Liver (tissue), 9 donors: ENCODE results near the gene TSPYL2. TPM values are rescaled to one million over a fixed set of nuclear protein-coding genes. Genes with fewer than 3 reads are reported as not detected.

ENCODE experiments used
- DNase-seq: peaks from one replicate; pipeline ENCODE4 v3.0.0-alpha.2; 2017; ENCODE audit warnings: low spot score
- H3K27ac ChIP-seq, 2 donors: one replicate each; pipeline ENCODE4 v1.7.0; 2013; ENCODE audit warnings: inconsistent platforms in 2 of 2, low read length in 2 of 2, control low read depth in 1 of 2, low read depth in 1 of 2, mild to moderate bottlenecking in 1 of 2
- H3K27me3 ChIP-seq, 4 donors: one replicate each; pipeline versions ENCODE4 v1.6.1 to v1.7.0; 2013; ENCODE audit warnings: low read length in 3 of 4, inconsistent platforms in 1 of 4, mild to moderate bottlenecking in 1 of 4, moderate library complexity in 1 of 4; ENCODE audit not compliant: control insufficient read depth in 4 of 4, insufficient read depth in 4 of 4
- H3K36me3 ChIP-seq, 4 donors: one replicate each; pipeline versions ENCODE4 v1.6.1 to v1.7.0; 2013; ENCODE audit warnings: low read length in 3 of 4, mild to moderate bottlenecking in 3 of 4, low read depth in 1 of 4, moderate library complexity in 1 of 4; ENCODE audit not compliant: control insufficient read depth in 4 of 4, insufficient read depth in 3 of 4
- H3K4me1 ChIP-seq, 4 donors: one replicate each; pipeline versions ENCODE4 v1.6.1 to v1.7.0; 2013; ENCODE audit warnings: low read length in 3 of 4, mild to moderate bottlenecking in 3 of 4, moderate library complexity in 1 of 4; ENCODE audit not compliant: control insufficient read depth in 4 of 4, insufficient read depth in 4 of 4
- H3K4me3 ChIP-seq, 3 donors: one replicate each; pipeline versions ENCODE4 v1.6.1 to v1.7.0; 2013; ENCODE audit warnings: low read length in 3 of 3, control low read depth in 1 of 3, low read depth in 1 of 3, mild to moderate bottlenecking in 1 of 3
- H3K9ac ChIP-seq, 2 donors: one replicate each; pipeline ENCODE4 v1.7.0; 2013; ENCODE audit warnings: low read length in 2 of 2, mild to moderate bottlenecking in 2 of 2, moderate library complexity in 2 of 2, control low read depth in 1 of 2, low read depth in 1 of 2
- H3K9me3 ChIP-seq, 4 donors: one replicate each; pipeline versions ENCODE4 v1.6.1 to v1.7.0; 2013; ENCODE audit warnings: low read length in 3 of 4; ENCODE audit not compliant: control insufficient read depth in 4 of 4
- EGR1 ChIP-seq, 2 donors: IDR thresholded peaks; 2 replicates each; pipeline ENCODE4 v1.6.1; 2016 to 2018; ENCODE audit warnings: antibody characterized with exemption in 2 of 2, low read depth in 2 of 2
- HNF4A ChIP-seq, 2 donors: conservative IDR thresholded peaks; 2 replicates each; pipeline ENCODE4 v1.6.1; 2016; ENCODE audit warnings: antibody characterized with exemption in 2 of 2, mild to moderate bottlenecking in 2 of 2
- NR2F2 ChIP-seq: IDR thresholded peaks from 2 replicates; pipeline ENCODE4 v1.6.1; 2016; ENCODE audit warnings: antibody characterized with exemption
- RXRA ChIP-seq, 2 donors: IDR thresholded peaks; 2 replicates each; pipeline ENCODE4 v1.6.1; 2017 to 2018; ENCODE audit warnings: antibody characterized with exemption in 2 of 2, mild to moderate bottlenecking in 1 of 2
- TAF1 ChIP-seq: conservative IDR thresholded peaks from 2 replicates; pipeline ENCODE4 v1.6.1; 2016; ENCODE audit warnings: antibody characterized with exemption, mild to moderate bottlenecking
- WGBS: extraction: QIAGEN DNeasy Blood & Tissue Kit; methylation state at CpG from one replicate; pipeline ENCODE4 v1.1.7; 2013; 5-methylcytosine and 5-hydroxymethylcytosine counted together
- polyA plus RNA-seq, 2 donors: library from polyadenylated mRNA; stranded (reverse) in 1 of 2; unstranded in 1 of 2; fragments of 200-250 nt in 1 of 2; fragments of >200 nt in 1 of 2; fragmentation: Nextera tagmentation in 1 of 2; extraction: Ambion mirVana in 1 of 2; gene quantifications; one replicate each; pipeline versions ENCODE4 v1.2.1 to v1.2.3, GENCODE V29; 2013 to 2015
- total RNA-seq, 2 donors: library from RNA; depleted of rRNA; stranded (reverse); fragments of >200 nt; gene quantifications; one replicate each; pipeline ENCODE4 v1.2.3, GENCODE V29; 2014
- TF ChIP-seq, protein P1 (sequence below): IDR thresholded peaks from 2 replicates; pipeline ENCODE4 v1.6.1; 2016; ENCODE audit warnings: antibody characterized with exemption
- TF ChIP-seq, protein P2 (sequence below): IDR thresholded peaks from 2 replicates; pipeline ENCODE4 v1.6.1; 2016; ENCODE audit warnings: antibody characterized with exemption, mild to moderate bottlenecking
- TF ChIP-seq, protein P3 (sequence below): IDR thresholded peaks from 2 replicates; pipeline ENCODE4 v1.6.1; 2016; ENCODE audit warnings: antibody characterized with exemption
- donor health status: healthy.
- donor health status: healthy.
- donor health status: healthy.
- donor health status: healthy.
- donor health status: healthy.

The TSPYL2 gene
- total and polyA plus RNA-seq, 4 donors: 2.5 to 8.0 (median 4.8) TPM

DNA sequence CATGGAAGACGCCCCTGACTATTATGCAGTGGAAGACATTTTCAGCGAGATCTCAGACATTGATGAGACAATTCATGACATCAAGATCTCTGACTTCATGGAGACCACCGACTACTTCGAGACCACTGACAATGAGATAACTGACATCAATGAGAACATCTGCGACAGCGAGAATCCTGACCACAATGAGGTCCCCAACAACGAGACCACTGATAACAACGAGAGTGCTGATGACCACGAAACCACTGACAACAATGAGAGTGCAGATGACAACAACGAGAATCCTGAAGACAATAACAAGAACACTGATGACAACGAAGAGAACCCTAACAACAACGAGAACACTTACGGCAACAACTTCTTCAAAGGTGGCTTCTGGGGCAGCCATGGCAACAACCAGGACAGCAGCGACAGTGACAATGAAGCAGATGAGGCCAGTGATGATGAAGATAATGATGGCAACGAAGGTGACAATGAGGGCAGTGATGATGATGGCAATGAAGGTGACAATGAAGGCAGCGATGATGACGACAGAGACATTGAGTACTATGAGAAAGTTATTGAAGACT is 3.6 kb downstream of the TSPYL2 start (continued):
- TF ChIP-seq, protein P1, sequence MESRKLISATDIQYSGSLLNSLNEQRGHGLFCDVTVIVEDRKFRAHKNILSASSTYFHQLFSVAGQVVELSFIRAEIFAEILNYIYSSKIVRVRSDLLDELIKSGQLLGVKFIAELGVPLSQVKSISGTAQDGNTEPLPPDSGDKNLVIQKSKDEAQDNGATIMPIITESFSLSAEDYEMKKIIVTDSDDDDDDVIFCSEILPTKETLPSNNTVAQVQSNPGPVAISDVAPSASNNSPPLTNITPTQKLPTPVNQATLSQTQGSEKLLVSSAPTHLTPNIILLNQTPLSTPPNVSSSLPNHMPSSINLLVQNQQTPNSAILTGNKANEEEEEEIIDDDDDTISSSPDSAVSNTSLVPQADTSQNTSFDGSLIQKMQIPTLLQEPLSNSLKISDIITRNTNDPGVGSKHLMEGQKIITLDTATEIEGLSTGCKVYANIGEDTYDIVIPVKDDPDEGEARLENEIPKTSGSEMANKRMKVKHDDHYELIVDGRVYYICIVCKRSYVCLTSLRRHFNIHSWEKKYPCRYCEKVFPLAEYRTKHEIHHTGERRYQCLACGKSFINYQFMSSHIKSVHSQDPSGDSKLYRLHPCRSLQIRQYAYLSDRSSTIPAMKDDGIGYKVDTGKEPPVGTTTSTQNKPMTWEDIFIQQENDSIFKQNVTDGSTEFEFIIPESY: no peak
- TF ChIP-seq TAF1: no peak
- TF ChIP-seq EGR1 (IDR thresholded peaks at IDR 0.05; ENCODE audit: low read depth in 2 of 2): no peak
- no peak for TF ChIP-seq NR2F2
- TF ChIP-seq, protein P2, sequence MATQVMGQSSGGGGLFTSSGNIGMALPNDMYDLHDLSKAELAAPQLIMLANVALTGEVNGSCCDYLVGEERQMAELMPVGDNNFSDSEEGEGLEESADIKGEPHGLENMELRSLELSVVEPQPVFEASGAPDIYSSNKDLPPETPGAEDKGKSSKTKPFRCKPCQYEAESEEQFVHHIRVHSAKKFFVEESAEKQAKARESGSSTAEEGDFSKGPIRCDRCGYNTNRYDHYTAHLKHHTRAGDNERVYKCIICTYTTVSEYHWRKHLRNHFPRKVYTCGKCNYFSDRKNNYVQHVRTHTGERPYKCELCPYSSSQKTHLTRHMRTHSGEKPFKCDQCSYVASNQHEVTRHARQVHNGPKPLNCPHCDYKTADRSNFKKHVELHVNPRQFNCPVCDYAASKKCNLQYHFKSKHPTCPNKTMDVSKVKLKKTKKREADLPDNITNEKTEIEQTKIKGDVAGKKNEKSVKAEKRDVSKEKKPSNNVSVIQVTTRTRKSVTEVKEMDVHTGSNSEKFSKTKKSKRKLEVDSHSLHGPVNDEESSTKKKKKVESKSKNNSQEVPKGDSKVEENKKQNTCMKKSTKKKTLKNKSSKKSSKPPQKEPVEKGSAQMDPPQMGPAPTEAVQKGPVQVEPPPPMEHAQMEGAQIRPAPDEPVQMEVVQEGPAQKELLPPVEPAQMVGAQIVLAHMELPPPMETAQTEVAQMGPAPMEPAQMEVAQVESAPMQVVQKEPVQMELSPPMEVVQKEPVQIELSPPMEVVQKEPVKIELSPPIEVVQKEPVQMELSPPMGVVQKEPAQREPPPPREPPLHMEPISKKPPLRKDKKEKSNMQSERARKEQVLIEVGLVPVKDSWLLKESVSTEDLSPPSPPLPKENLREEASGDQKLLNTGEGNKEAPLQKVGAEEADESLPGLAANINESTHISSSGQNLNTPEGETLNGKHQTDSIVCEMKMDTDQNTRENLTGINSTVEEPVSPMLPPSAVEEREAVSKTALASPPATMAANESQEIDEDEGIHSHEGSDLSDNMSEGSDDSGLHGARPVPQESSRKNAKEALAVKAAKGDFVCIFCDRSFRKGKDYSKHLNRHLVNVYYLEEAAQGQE: no peak
- TF ChIP-seq, protein P3, sequence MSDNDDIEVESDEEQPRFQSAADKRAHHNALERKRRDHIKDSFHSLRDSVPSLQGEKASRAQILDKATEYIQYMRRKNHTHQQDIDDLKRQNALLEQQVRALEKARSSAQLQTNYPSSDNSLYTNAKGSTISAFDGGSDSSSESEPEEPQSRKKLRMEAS: no peak

DNA sequence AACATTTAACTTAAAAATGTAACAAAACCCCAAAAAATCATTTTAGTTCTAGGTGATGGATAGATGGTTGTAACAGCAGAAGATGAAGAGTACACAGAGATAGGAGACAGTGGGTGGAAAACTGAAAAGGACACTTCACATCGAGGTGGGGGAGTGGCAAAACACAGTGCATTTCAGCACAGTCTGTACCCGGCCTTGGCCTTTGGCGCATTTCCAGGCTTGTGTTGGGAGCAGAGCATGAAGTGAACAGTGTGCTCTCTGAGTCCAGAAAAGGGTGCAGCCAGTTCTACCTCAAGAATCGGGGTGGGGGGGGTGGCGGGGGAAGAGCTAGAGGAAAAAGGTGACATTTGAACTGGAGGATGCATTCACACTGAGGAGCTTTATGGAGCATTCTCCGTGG is 4.3 kb downstream of the TSPYL2 start:
- DNase-seq: no peak
- no peak overlapping the region for H3K4me3 ChIP-seq
- WGBS: 48% methylated on average over 6 of the region's 6 CpGs
- TF ChIP-seq RXRA (IDR thresholded peaks at IDR 0.05) (no peak), HNF4A (conservative IDR thresholded peaks at IDR 0.05) (peak in 1 of 2 donors; percentile 6)
- H3K9me3 ChIP-seq: no peaks in the 10 kb centered on the region
- no peaks in the 10 kb centered on the region for H3K27me3 ChIP-seq
- no peak overlapping the region for H3K9ac ChIP-seq
- H3K27ac ChIP-seq: no peak overlapping the region
- peaks cover 3 to 42% (median 16%) of the 10 kb centered on the region in 4 donors for H3K4me1 ChIP-seq
- peaks cover 3 to 9% (median 5%) of the 10 kb centered on the region in 4 donors for H3K36me3 ChIP-seq

DNA sequence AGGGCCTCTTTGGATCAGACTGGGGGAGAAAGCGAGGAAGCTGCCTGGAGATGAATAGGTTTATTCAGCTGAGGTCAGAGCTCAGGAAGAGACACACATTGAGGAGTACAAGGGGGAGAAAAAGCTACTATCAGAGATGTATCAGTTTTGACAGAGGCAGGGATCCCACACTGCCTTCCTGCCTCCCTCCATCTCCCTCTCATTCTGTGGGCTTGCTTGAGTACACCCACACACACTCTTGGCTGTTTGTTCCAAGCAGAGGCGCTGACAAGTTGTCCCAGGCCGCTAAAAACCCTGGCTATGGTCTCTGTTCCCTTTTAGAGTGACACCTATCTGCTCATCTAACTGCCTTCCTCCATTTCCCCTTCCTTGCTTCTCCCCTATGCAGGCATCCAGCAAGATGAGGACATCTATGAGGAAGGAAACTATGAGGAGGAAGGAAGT is 5.2 kb downstream of the TSPYL2 start:
- Histone ChIP-seq H3K27ac (no peak overlapping the region), H3K9ac (no peak overlapping the region), H3K36me3 (peaks cover 3 to 9% (median 5%) of the 10 kb centered on the region in 4 donors), H3K4me3 (no peak overlapping the region), H3K27me3 (no peaks in the 10 kb centered on the region), H3K4me1 (peaks cover 3 to 42% (median 16%) of the 10 kb centered on the region in 4 donors), H3K9me3 (no peaks in the 10 kb centered on the region)
- 84% methylated on average over 3 of the region's 3 CpGs for WGBS
- DNase-seq: no peak
- no peak for TF ChIP-seq HNF4A (conservative IDR thresholded peaks at IDR 0.05)
- TF ChIP-seq, protein P2: no peak
